ENCODE results near the gene MAPK4.

MAPK4 gene

GRCh38 chr18:50675043-50675442 lies 115.2 kb downstream of the MAPK4 start:
- H3K9me2 ChIP-seq (replicated peaks; ENCODE audit: low read depth, low read length), result no peaks in the 10 kb centered on the region
- no peaks in the 10 kb centered on the region for H3F3A ChIP-seq (ENCODE audit: low read depth)
- no peaks in the 10 kb centered on the region for H3K27me3 ChIP-seq (ENCODE audit: insufficient read depth, low read length, poor library complexity, severe bottlenecking)
- H3K9ac ChIP-seq (ENCODE audit: low read depth, low read length, poor library complexity, severe bottlenecking), result no peak overlapping the region
- H3K4me1 ChIP-seq (ENCODE audit: insufficient read depth, low read length, poor library complexity, severe bottlenecking), result no peaks in the 10 kb centered on the region
- no peak overlapping the region for H2AFZ ChIP-seq (ENCODE audit: low read length)
- TF ChIP-seq CTCF (conservative IDR thresholded peaks at IDR 0.05; ENCODE audit: low read length) (no peak), EZH2phosphoT487 (IDR thresholded peaks at IDR 0.05; ENCODE audit: borderline replicate concordance) (no peak)
- H3K4me3 ChIP-seq (ENCODE audit: low read length, poor library complexity, severe bottlenecking), result no peak overlapping the region
- no peaks in the 10 kb centered on the region for H3K36me3 ChIP-seq (ENCODE audit: insufficient read depth, low read length)
- H4K20me1 ChIP-seq (ENCODE audit: insufficient read depth, low read length, poor library complexity, severe bottlenecking), result no peaks in the 10 kb centered on the region
- H3K9me3 ChIP-seq (ENCODE audit: insufficient read depth, low read depth, low read length), result no peaks in the 10 kb centered on the region; the same call in 1 of the 2 replicates
- H3K4me2 ChIP-seq (ENCODE audit: low read depth, low read length, poor library complexity, severe bottlenecking), result no peak overlapping the region
- no peaks in the 10 kb centered on the region for H3K79me2 ChIP-seq (ENCODE audit: insufficient read depth, low read length)

- no peak overlapping the region for H3K9ac ChIP-seq (ENCODE audit: low read depth, low read length, poor library complexity, severe bottlenecking)
- H3K9me2 ChIP-seq (replicated peaks; ENCODE audit: low read depth, low read length), result no peaks in the 10 kb centered on the region
- no peaks in the 10 kb centered on the region for H3K36me3 ChIP-seq (ENCODE audit: insufficient read depth, low read length)
- H3F3A ChIP-seq (ENCODE audit: low read depth), result no peaks in the 10 kb centered on the region
- no peak overlapping the region for H3K4me3 ChIP-seq (ENCODE audit: low read length, poor library complexity, severe bottlenecking)
- no peaks in the 10 kb centered on the region for H3K4me1 ChIP-seq (ENCODE audit: insufficient read depth, low read length, poor library complexity, severe bottlenecking)
- H2AFZ ChIP-seq (ENCODE audit: low read length), result no peak overlapping the region
- no peaks in the 10 kb centered on the region for H3K27me3 ChIP-seq (ENCODE audit: insufficient read depth, low read length, poor library complexity, severe bottlenecking)
- no peaks in the 10 kb centered on the region for H3K79me2 ChIP-seq (ENCODE audit: insufficient read depth, low read length)
- no peaks in the 10 kb centered on the region; the same call in 1 of the 2 replicates for H3K9me3 ChIP-seq (ENCODE audit: insufficient read depth, low read depth, low read length)
- no peaks in the 10 kb centered on the region for H4K20me1 ChIP-seq (ENCODE audit: insufficient read depth, low read length, poor library complexity, severe bottlenecking)
- TF ChIP-seq EZH2phosphoT487 (IDR thresholded peaks at IDR 0.05; ENCODE audit: borderline replicate concordance), result no peak
- TF ChIP-seq CTCF (conservative IDR thresholded peaks at IDR 0.05; ENCODE audit: low read length), result no peak
- no peak overlapping the region for H3K4me2 ChIP-seq (ENCODE audit: low read depth, low read length, poor library complexity, severe bottlenecking)
Observed at GRCh38 chr18:50678651-50679050, 118.8 kb downstream of the MAPK4 start.

- H3K9ac ChIP-seq (ENCODE audit: low read depth, low read length, poor library complexity, severe bottlenecking), result no peak overlapping the region
- H3K36me3 ChIP-seq (ENCODE audit: insufficient read depth, low read length), result no peaks in the 10 kb centered on the region
- H3K27me3 ChIP-seq (ENCODE audit: insufficient read depth, low read length, poor library complexity, severe bottlenecking), result no peaks in the 10 kb centered on the region
- H3K79me2 ChIP-seq (ENCODE audit: insufficient read depth, low read length), result no peaks in the 10 kb centered on the region
- no peaks in the 10 kb centered on the region for H3K9me2 ChIP-seq (replicated peaks; ENCODE audit: low read depth, low read length)
- no peaks in the 10 kb centered on the region for H3K9me3 ChIP-seq (ENCODE audit: insufficient read depth, low read depth, low read length)
- H4K20me1 ChIP-seq (ENCODE audit: insufficient read depth, low read length, poor library complexity, severe bottlenecking), result no peaks in the 10 kb centered on the region
- no peak overlapping the region for H2AFZ ChIP-seq (ENCODE audit: low read length)
- H3K4me1 ChIP-seq (ENCODE audit: insufficient read depth, low read length, poor library complexity, severe bottlenecking), result no peaks in the 10 kb centered on the region
- no peak overlapping the region for H3K4me3 ChIP-seq (ENCODE audit: low read length, poor library complexity, severe bottlenecking)
- TF ChIP-seq EZH2phosphoT487 (IDR thresholded peaks at IDR 0.05; ENCODE audit: borderline replicate concordance) (no peak), CTCF (conservative IDR thresholded peaks at IDR 0.05; ENCODE audit: low read length) (no peak)
- no peaks in the 10 kb centered on the region for H3F3A ChIP-seq (ENCODE audit: low read depth)
- no peak overlapping the region for H3K4me2 ChIP-seq (ENCODE audit: low read depth, low read length, poor library complexity, severe bottlenecking)
Observed at GRCh38 chr18:50679056-50679455, 119.2 kb downstream of the MAPK4 start.
